HCT116 (cell line): Measurements from ENCODE around the gene VDAC2. TPM values are rescaled to one million over a fixed set of nuclear protein-coding genes. Genes with fewer than 3 reads are reported as not detected.
A peak's percentile ranks its signal among the peaks of the same experiment; 100 is the strongest.
"Not testable (repeated sequence)": the region's sequence is repeated elsewhere in the genome, so short reads cannot be mapped to it uniquely, and the experiment has no call there.

Source experiments
- ATAC-seq: fragments of 200-7000 bp; cut with Tn5 transposase; 2 replicates; pipeline ENCODE4 v1.9.1; 2020; ENCODE audit warnings: mild to moderate bottlenecking, moderate library complexity
- BruUV-seq: library from RNA; stranded (reverse); fragments of 400-500 nt; replicated peaks from 2 replicates; lab custom pipeline; 2021; lab: Mats Ljungman, UMichigan
- CTCF ChIA-PET: fragments of 300-600 bp; sonication (Branson Sonifier 250); formaldehyde crosslinking; loops from one replicate; lab custom pipeline; 2021; ENCODE audit warnings: antibody characterized with exemption; lab: Charles Lee
- POLR2A ChIA-PET: fragments of 300-600, 350-600 bp; sonication (Branson Sonifier 250); formaldehyde crosslinking; loops from one replicate; lab custom pipeline; 2021; ENCODE audit warnings: antibody characterized with exemption; lab: Charles Lee
- RAD21 ChIA-PET, 2 experiments: fragments of 300-600 bp; sonication (Branson Sonifier 250); formaldehyde crosslinking; loops; one replicate each; lab custom pipeline; 2023; ENCODE audit warnings: low total read pairs in 2 of 2; ENCODE audit not compliant: uncharacterized antibody in 2 of 2, unreplicated experiment in 2 of 2, low non-redundant PET in 1 of 2; lab: Charles Lee
- DNase-seq: peaks from one replicate; pipeline ENCODE4 v3.0.0-alpha.2; 2010; ENCODE audit warnings: low read depth, low spot score
- H2AFZ ChIP-seq: fragments of 200-600 bp; shearing (Covaris generic), sonication (generic); 2 replicates; pipeline ENCODE4 v1.6.1; 2017; ENCODE audit warnings: low read depth, mixed run types, mixed read lengths, antibody characterized with exemption, low read length; ENCODE audit not compliant: poor library complexity, severe bottlenecking
- H3K27ac ChIP-seq: 2 replicates; pipeline ENCODE4 v1.5.1; 2012; ENCODE audit warnings: low read depth, low read length
- H3K27me3 ChIP-seq: fragments of 200-600 bp; sonication (generic); 2 replicates; pipeline ENCODE4 v1.6.1; 2016; ENCODE audit warnings: mixed run types, low read length, mixed read lengths; ENCODE audit not compliant: insufficient read depth
- H3K36me3 ChIP-seq, 2 experiments: fragments of 200-500 bp in 1 of 2; fragments of 200-600 bp in 1 of 2; sonication (Bioruptor generic) in 1 of 2; sonication (generic) in 1 of 2; 2 replicates each; pipeline versions ENCODE4 v1.5.1 to v1.6.1; 2014 to 2016; ENCODE audit warnings: low read length in 2 of 2, inconsistent platforms in 1 of 2, mixed read lengths in 1 of 2, mixed run types in 1 of 2; ENCODE audit not compliant: insufficient read depth in 2 of 2, control insufficient read depth in 1 of 2
- H3K4me1 ChIP-seq, 2 experiments: fragments of 200-600 bp in 1 of 2; sonication (generic) in 1 of 2; 2 replicates each; pipeline versions ENCODE4 v1.5.1 to v1.6.1; 2012 to 2017; ENCODE audit warnings: low read length in 2 of 2, inconsistent platforms in 1 of 2, mild to moderate bottlenecking in 1 of 2, mixed read lengths in 1 of 2, mixed run types in 1 of 2, moderate library complexity in 1 of 2; ENCODE audit not compliant: insufficient read depth in 2 of 2, control insufficient read depth in 1 of 2
- H3K4me2 ChIP-seq: fragments of 200-600 bp; sonication (generic); 2 replicates; pipeline ENCODE4 v1.6.1; 2017; ENCODE audit warnings: mixed run types, low read length, mixed read lengths
- H3K4me3 ChIP-seq, 2 experiments: fragments of 200-600 bp in 1 of 2; sonication (generic) in 1 of 2; replicated peaks in 1 of 2; 2 replicates each; pipeline ENCODE4 v1.5.1; 2011 to 2016; ENCODE audit warnings: low read length in 2 of 2, control low read depth in 1 of 2, low read depth in 1 of 2, mild to moderate bottlenecking in 1 of 2, mixed read lengths in 1 of 2, mixed run types in 1 of 2
- H3K79me2 ChIP-seq: fragments of 200-600 bp; sonication (generic); 2 replicates; pipeline ENCODE4 v1.6.1; 2017; ENCODE audit warnings: mild to moderate bottlenecking, mixed run types, low read length, moderate library complexity, mixed read lengths; ENCODE audit not compliant: insufficient read depth
- H3K9ac ChIP-seq: fragments of 200-600 bp; sonication (generic); 2 replicates; pipeline ENCODE4 v1.6.1; 2016; ENCODE audit warnings: low read length, mixed read lengths
- H3K9me2 ChIP-seq: fragments of 200-600 bp; sonication (generic), shearing (Covaris generic); 2 replicates; pipeline ENCODE4 v1.6.1; 2017; ENCODE audit warnings: mixed run types, mild to moderate bottlenecking, moderate library complexity; ENCODE audit not compliant: insufficient read depth
- H3K9me3 ChIP-seq, 2 experiments: fragments of 200-500 bp in 1 of 2; fragments of 200-600 bp in 1 of 2; sonication (Bioruptor generic) in 1 of 2; sonication (generic) in 1 of 2; 2 replicates each; pipeline ENCODE4 v1.6.1; 2014 to 2017; ENCODE audit warnings: low read length in 2 of 2, mixed read lengths in 2 of 2, inconsistent platforms in 1 of 2, low read depth in 1 of 2, mild to moderate bottlenecking in 1 of 2, mixed run types in 1 of 2, moderate library complexity in 1 of 2; ENCODE audit not compliant: control insufficient read depth in 1 of 2, insufficient read depth in 1 of 2
- H4K20me1 ChIP-seq: fragments of 200-600 bp; sonication (generic), shearing (Covaris generic); 2 replicates; pipeline ENCODE4 v1.6.1; 2017; ENCODE audit warnings: mixed run types, mild to moderate bottlenecking, moderate library complexity; ENCODE audit not compliant: insufficient read depth
- EGR1 ChIP-seq: IDR thresholded peaks from 2 replicates; pipeline ENCODE4 v1.6.1; 2012; ENCODE audit warnings: low read depth
- EZH2phosphoT487 ChIP-seq: fragments of 200-600 bp; IDR thresholded peaks from 2 replicates; pipeline ENCODE4 v1.6.1; 2018; ENCODE audit warnings: antibody characterized with exemption, borderline replicate concordance
- RAD21 ChIP-seq: IDR thresholded peaks from 2 replicates; pipeline ENCODE4 v1.6.1; 2012; ENCODE audit warnings: low read depth, mild to moderate bottlenecking
- SIN3A ChIP-seq: IDR thresholded peaks from 2 replicates; pipeline ENCODE4 v1.6.1; 2012; ENCODE audit warnings: low read depth
- SRF ChIP-seq: IDR thresholded peaks from 2 replicates; pipeline ENCODE4 v1.6.1; 2012; ENCODE audit warnings: low read depth
- YY1 ChIP-seq: IDR thresholded peaks from 2 replicates; pipeline ENCODE4 v1.6.1; 2011; ENCODE audit warnings: low read length, low read depth, moderate library complexity, mild to moderate bottlenecking; ENCODE audit not compliant: insufficient replicate concordance; ENCODE audit errors: extremely low read depth
- intact Hi-C: fragments of 100-400 bp; cut with micrococcal nuclease; formaldehyde crosslinking; loops from 2 replicates; pipeline ENCODE4 v1.10.0; 2022
- total RNA-seq: library from RNA; stranded (reverse); gene quantifications from one replicate; pipeline ENCODE4 v1.2.1, GENCODE V29; 2021; ENCODE audit not compliant: unreplicated experiment
- TF ChIP-seq, protein P1 (sequence below), 3 experiments: fragments of 200-600 bp in 1 of 3; sonication (generic) in 1 of 3; IDR thresholded peaks in 2 of 3; conservative IDR thresholded peaks in 1 of 3; 2 replicates each; pipeline ENCODE4 v1.5.1; 2012 to 2017; ENCODE audit warnings: low read depth in 2 of 3, low read length in 2 of 3, antibody characterized with exemption in 1 of 3, borderline replicate concordance in 1 of 3, control low read depth in 1 of 3, mild to moderate bottlenecking in 1 of 3, mixed read lengths in 1 of 3, mixed run types in 1 of 3, moderate library complexity in 1 of 3; ENCODE audit not compliant: insufficient read depth in 1 of 3
- TF ChIP-seq, protein P2 (sequence below): IDR thresholded peaks from 2 replicates; pipeline ENCODE4 v1.6.1; 2012

The VDAC2 gene
- total RNA-seq, 1 experiment from 2014 or later = 289 TPM

DNA sequence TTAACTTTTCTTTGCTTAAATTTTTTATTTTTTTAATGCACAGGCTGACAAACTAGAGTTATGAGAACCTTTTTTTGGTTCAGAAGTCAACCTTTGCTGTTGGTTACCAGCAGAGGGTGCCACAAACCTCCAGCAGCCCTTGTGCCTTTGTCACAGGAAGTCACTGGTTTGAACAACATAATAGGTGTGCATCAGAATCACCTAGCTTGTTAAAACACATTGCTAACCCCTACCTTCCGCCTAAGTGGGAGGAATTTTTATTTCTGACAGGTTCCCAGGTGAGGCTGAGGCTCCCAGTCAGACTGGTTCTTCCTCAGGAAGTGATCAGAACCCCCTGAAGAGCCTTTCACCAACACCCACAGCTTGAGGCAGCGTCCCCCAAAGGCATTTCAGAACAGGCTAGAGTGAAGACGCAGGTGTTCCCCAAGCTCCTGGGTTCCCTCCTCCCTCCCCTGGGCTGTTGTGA, 22.6 kb upstream of the VDAC2 start:
- RAD21 ChIA-PET = interaction anchor here (0.8 to 1.3 kb wide), 5 partner anchors 20 to 48 kb away, joined by 3 to 7 read pairs (median 4); partner anchors contain the start of gene COMTD1 (in 2 of the 2)
- Histone ChIP-seq H3K9me3 (no peaks in the 10 kb centered on the region), H3K4me2 (no peak overlapping the region), H3K4me1 (peaks cover 0 to 11% of the 10 kb centered on the region in 2 experiments; a peak in 2 of 4 replicates), H3K27me3 (no peaks in the 10 kb centered on the region), H3K4me3 (no peak overlapping the region), H3K79me2 (no peaks in the 10 kb centered on the region), H3K9ac (no peak overlapping the region), H3K36me3 (no peaks in the 10 kb centered on the region), H4K20me1 (no peaks in the 10 kb centered on the region), H3K27ac (no peak overlapping the region), H3K9me2 (no peaks in the 10 kb centered on the region), H2AFZ (no peak overlapping the region)
- intact Hi-C loops = loop anchor here (1.0 kb wide), 2 partner anchors 42 to 46 kb away; no protein-coding TSS in a partner anchor
- POLR2A ChIA-PET = interaction anchor here (0.6 to 1.1 kb wide), 2 partner anchors 16 to 46 kb away, joined by 3 to 4 read pairs; no protein-coding TSS in a partner anchor
- TF ChIP-seq SRF = no peak
- TF ChIP-seq EZH2phosphoT487 = no peak
- TF ChIP-seq, protein P1, sequence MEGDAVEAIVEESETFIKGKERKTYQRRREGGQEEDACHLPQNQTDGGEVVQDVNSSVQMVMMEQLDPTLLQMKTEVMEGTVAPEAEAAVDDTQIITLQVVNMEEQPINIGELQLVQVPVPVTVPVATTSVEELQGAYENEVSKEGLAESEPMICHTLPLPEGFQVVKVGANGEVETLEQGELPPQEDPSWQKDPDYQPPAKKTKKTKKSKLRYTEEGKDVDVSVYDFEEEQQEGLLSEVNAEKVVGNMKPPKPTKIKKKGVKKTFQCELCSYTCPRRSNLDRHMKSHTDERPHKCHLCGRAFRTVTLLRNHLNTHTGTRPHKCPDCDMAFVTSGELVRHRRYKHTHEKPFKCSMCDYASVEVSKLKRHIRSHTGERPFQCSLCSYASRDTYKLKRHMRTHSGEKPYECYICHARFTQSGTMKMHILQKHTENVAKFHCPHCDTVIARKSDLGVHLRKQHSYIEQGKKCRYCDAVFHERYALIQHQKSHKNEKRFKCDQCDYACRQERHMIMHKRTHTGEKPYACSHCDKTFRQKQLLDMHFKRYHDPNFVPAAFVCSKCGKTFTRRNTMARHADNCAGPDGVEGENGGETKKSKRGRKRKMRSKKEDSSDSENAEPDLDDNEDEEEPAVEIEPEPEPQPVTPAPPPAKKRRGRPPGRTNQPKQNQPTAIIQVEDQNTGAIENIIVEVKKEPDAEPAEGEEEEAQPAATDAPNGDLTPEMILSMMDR (IDR thresholded peaks at IDR 0.05 in 2 of 3, conservative IDR thresholded peaks at IDR 0.05 in 1 of 3; ENCODE audit: borderline replicate concordance in 1 of 3, insufficient read depth in 1 of 3, low read depth in 2 of 3, low read length in 2 of 3) = peak; percentile 77 to 89 (median 86)
- TF ChIP-seq, protein P2, sequence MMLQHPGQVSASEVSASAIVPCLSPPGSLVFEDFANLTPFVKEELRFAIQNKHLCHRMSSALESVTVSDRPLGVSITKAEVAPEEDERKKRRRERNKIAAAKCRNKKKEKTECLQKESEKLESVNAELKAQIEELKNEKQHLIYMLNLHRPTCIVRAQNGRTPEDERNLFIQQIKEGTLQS = no peak
- no peak for TF ChIP-seq YY1
- no peak for TF ChIP-seq EGR1
- no peak for TF ChIP-seq SIN3A
- TF ChIP-seq RAD21 = peak; percentile 86
- ATAC-seq (peak; percentile 87), DNase-seq (peak; percentile 52)
- no TSS peak for BruUV-seq
- CTCF ChIA-PET = interaction anchor here (0.9 to 3.7 kb wide), 7 partner anchors 9 to 47 kb away, joined by 3 to 47 read pairs (median 5); partner anchors contain the start of gene COMTD1

DNA sequence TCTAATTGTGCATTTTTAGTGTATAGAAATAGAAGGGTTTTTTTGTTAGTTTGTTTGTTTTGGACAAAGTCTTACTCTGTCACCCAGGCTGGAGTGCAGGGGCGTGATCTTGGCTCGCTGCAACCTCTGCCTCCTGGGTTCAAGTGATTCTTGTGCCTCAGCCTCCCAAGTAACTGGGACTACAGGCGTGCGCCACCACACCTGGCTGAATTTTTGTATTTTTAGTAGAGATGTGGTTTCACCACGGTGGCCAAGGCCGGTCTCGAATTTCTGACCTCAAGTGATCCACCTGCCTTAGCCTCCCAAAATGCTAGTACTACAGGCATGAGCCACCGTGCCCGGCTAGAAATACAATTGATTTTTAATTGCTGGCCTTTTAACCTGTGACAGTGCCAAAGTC, 22.1 kb upstream of the VDAC2 start:
- POLR2A ChIA-PET = not testable (repeated sequence)
- CTCF ChIA-PET = interaction anchor here (0.9 to 3.7 kb wide), 7 partner anchors 9 to 47 kb away, joined by 3 to 47 read pairs (median 5); partner anchors contain the start of gene COMTD1

More for the DNA sequence above, 22.1 kb upstream of the VDAC2 start:
- H3K9me3 ChIP-seq, H3K9ac ChIP-seq, H4K20me1 ChIP-seq, H3K79me2 ChIP-seq, H3K4me3 ChIP-seq, H3K36me3 ChIP-seq, ATAC-seq, BruUV-seq, H3K4me2 ChIP-seq, H3K27me3 ChIP-seq, H3K9me2 ChIP-seq, H3K27ac ChIP-seq, H2AFZ ChIP-seq, DNase-seq: not testable (repeated sequence)
- intact Hi-C loops = loop anchor here (1.0 kb wide), 2 partner anchors 42 to 46 kb away; no protein-coding TSS in a partner anchor
- RAD21 ChIA-PET = interaction anchor here (0.8 to 1.3 kb wide), 5 partner anchors 19 to 47 kb away, joined by 3 to 7 read pairs (median 4); partner anchors contain the start of gene COMTD1 (in 2 of the 2)
- H3K4me1 ChIP-seq = peaks cover 2 to 15% of the 10 kb centered on the region in 2 experiments; a peak in 2 of 4 replicates
